HepG2 (cell line): ENCODE measurements around the gene SYNGR2. TPM values are rescaled to one million over a fixed set of nuclear protein-coding genes. Genes with fewer than 3 reads are reported as not detected.

ENCODE experiments used
- ADNP ChIP-seq: sonication (generic); formaldehyde crosslinking; IDR thresholded peaks from 2 replicates; pipeline ENCODE4 v1.4.0; 2020; ENCODE audit warnings: missing genetic modification reagents
- CSRNP1 ChIP-seq: sonication (generic); formaldehyde crosslinking; IDR thresholded peaks from 2 replicates; pipeline ENCODE4 v1.8.1; 2023; ENCODE audit warnings: mild to moderate bottlenecking, missing genetic modification reagents
- CSRNP2 ChIP-seq: sonication (generic); formaldehyde crosslinking; conservative IDR thresholded peaks from 2 replicates; pipeline ENCODE4 v1.8.0; 2022; ENCODE audit warnings: low read depth, missing genetic modification reagents
- ETV6 ChIP-seq: sonication (generic); formaldehyde crosslinking; conservative IDR thresholded peaks from 2 replicates; pipeline ENCODE4 v1.4.0; 2020; ENCODE audit warnings: missing genetic modification reagents
- HES4 ChIP-seq: sonication (generic); formaldehyde crosslinking; IDR thresholded peaks from 2 replicates; pipeline ENCODE4 v1.9.0; 2021; ENCODE audit warnings: mild to moderate bottlenecking, missing genetic modification reagents, borderline replicate concordance
- KLF6 ChIP-seq: IDR thresholded peaks from 2 replicates; pipeline ENCODE4 v1.8.0; 2016; ENCODE audit warnings: missing biosample characterization, missing genetic modification reagents
- KLF9 ChIP-seq: IDR thresholded peaks from 2 replicates; pipeline ENCODE4 v1.6.1; 2016; ENCODE audit warnings: low read depth
- MYPOP ChIP-seq: sonication (generic); formaldehyde crosslinking; IDR thresholded peaks from 2 replicates; pipeline ENCODE4 v1.8.1; 2023; ENCODE audit warnings: mild to moderate bottlenecking, moderate library complexity, missing genetic modification reagents
- NFKBIZ ChIP-seq: IDR thresholded peaks from 2 replicates; pipeline ENCODE4 v1.6.1; 2018; ENCODE audit warnings: missing genetic modification reagents, missing compliant biosample characterization
- PAF1 ChIP-seq: IDR thresholded peaks from 2 replicates; pipeline ENCODE4 v1.6.1; 2016; ENCODE audit warnings: missing genetic modification reagents, missing compliant biosample characterization
- TFDP1 ChIP-seq: IDR thresholded peaks from 2 replicates; pipeline ENCODE4 v1.6.1; 2016; ENCODE audit warnings: missing compliant biosample characterization, missing genetic modification reagents, borderline replicate concordance
- ZFYVE20 ChIP-seq: sonication (generic); formaldehyde crosslinking; IDR thresholded peaks from 2 replicates; pipeline ENCODE4 v1.8.0; 2023; ENCODE audit warnings: low read depth, mild to moderate bottlenecking, moderate library complexity, missing genetic modification reagents, borderline replicate concordance
- ZNF180 ChIP-seq: sonication (generic); formaldehyde crosslinking; IDR thresholded peaks from 2 replicates; pipeline ENCODE4 v1.4.0; 2020; ENCODE audit warnings: low read depth, missing genetic modification reagents, borderline replicate concordance
- ZNF264 ChIP-seq: sonication (generic); formaldehyde crosslinking; IDR thresholded peaks from 2 replicates; pipeline ENCODE4 v1.4.0; 2020; ENCODE audit warnings: missing genetic modification reagents
- ZNF280B ChIP-seq: sonication (generic); formaldehyde crosslinking; IDR thresholded peaks from 2 replicates; pipeline ENCODE4 v1.5.0; 2020; ENCODE audit warnings: missing genetic modification reagents, mild to moderate bottlenecking, borderline replicate concordance
- ZNF383 ChIP-seq: sonication (generic); formaldehyde crosslinking; IDR thresholded peaks from 2 replicates; pipeline ENCODE4 v1.4.0; 2020; ENCODE audit warnings: missing genetic modification reagents, mild to moderate bottlenecking, borderline replicate concordance
- ZNF503 ChIP-seq: sonication (generic); formaldehyde crosslinking; IDR thresholded peaks from 2 replicates; pipeline ENCODE4 v1.4.0; 2020; ENCODE audit warnings: missing genetic modification reagents
- ZNF546 ChIP-seq: sonication (generic); formaldehyde crosslinking; conservative IDR thresholded peaks from 2 replicates; pipeline ENCODE4 v1.8.1; 2023; ENCODE audit warnings: mild to moderate bottlenecking, missing genetic modification reagents
- ZNF678 ChIP-seq: sonication (generic); formaldehyde crosslinking; IDR thresholded peaks from 2 replicates; pipeline ENCODE4 v1.4.0; 2020; ENCODE audit warnings: mild to moderate bottlenecking, missing genetic modification reagents
- ZNF740 ChIP-seq: sonication (generic); formaldehyde crosslinking; IDR thresholded peaks from 2 replicates; pipeline ENCODE4 v1.4.0; 2020; ENCODE audit warnings: missing genetic modification reagents
- polyA plus RNA-seq, 8 experiments: library from polyadenylated mRNA; depleted of rRNA in 3 of 8; stranded (reverse) in 7 of 8; unstranded in 1 of 8; fragments of >200 nt; fragmentation: Illumina TruSeq in 4 of 8; extraction: Trizol in 4 of 8; gene quantifications; 2 replicates each; pipeline versions ENCODE4 v1.2.1 to v1.2.3, GENCODE V29; 2011 to 2016; ENCODE audit warnings: low read depth in 4 of 8, missing spikeins in 1 of 8, mixed read lengths in 1 of 8; ENCODE audit not compliant: insufficient read depth in 1 of 8
- total RNA-seq, 5 experiments: library from RNA; depleted of rRNA; stranded (reverse); fragments of >200 nt; fragmentation: Illumina TruSeq; extraction: Trizol; gene quantifications; 2 replicates each; pipeline ENCODE4 v1.2.3, GENCODE V29; 2016; ENCODE audit warnings: low read depth in 1 of 5

Gene SYNGR2
- total and polyA plus RNA-seq, 2 of the 13 experiments (the other 11 are each of a cell fraction or from before 2014, with no cell fraction given): 46.7 to 170 TPM

- TF ChIP-seq CSRNP1 (CRISPR knock-in tag): peak; percentile 62; the same call in 1 of the 2 replicates
- TF ChIP-seq ZNF264 (CRISPR knock-in tag): no peak
- no peak for TF ChIP-seq ZNF180 (CRISPR knock-in tag)
- TF ChIP-seq CSRNP2 (CRISPR knock-in tag): no peak
- TF ChIP-seq MYPOP: peak; percentile 11; the same call in 1 of the 2 replicates
- TF ChIP-seq ADNP (CRISPR knock-in tag): no peak
- 0 out of 2 replicates have a peak, but pooled peaks have one; percentile 70 for TF ChIP-seq ZFYVE20 (CRISPR knock-in tag)
- no peak for TF ChIP-seq PAF1
- no peak; the same call in 1 of the 2 replicates for TF ChIP-seq ZNF503 (CRISPR knock-in tag)
- no peak for TF ChIP-seq NFKBIZ (CRISPR knock-in tag)
- TF ChIP-seq ETV6: peak; percentile 60; the same call in 1 of the 2 replicates
- TF ChIP-seq KLF9 (CRISPR knock-in tag): no peak; the same call in 1 of the 2 replicates
- TF ChIP-seq ZNF383 (CRISPR knock-in tag): no peak
- peak; percentile 30; the same call in 1 of the 2 replicates for TF ChIP-seq KLF6
- TF ChIP-seq TFDP1 (CRISPR knock-in tag): peak; percentile 72; the same call in 1 of the 2 replicates
- peak; percentile 89 for TF ChIP-seq ZNF740 (CRISPR knock-in tag)
- 0 out of 2 replicates have a peak, but pooled peaks have one; percentile 44 for TF ChIP-seq ZNF280B
- TF ChIP-seq ZNF678 (CRISPR knock-in tag): peak; percentile 87
- no peak for TF ChIP-seq HES4 (CRISPR knock-in tag)
- TF ChIP-seq ZNF546 (CRISPR knock-in tag): no peak
These were observed 41.0 kb upstream of the SYNGR2 start (continued) for GRCh38 chr17:78127239-78127887.
